Activated CD4-positive, CD25-positive, alpha-beta regulatory T cell treated with anti-CD3 and anti-CD28 coated beads, Interleukin-2, amount 50 U/mL, for 72 hours (primary cell): Measurements from ENCODE around the gene HECTD4.
"Not testable (repeated sequence)": the region's sequence is repeated elsewhere in the genome, so short reads cannot be mapped to it uniquely, and the experiment has no call there.

Experiments
- DNase-seq: peaks from one replicate; pipeline ENCODE4 v3.0.0; 2021

HECTD4 gene

DNA sequence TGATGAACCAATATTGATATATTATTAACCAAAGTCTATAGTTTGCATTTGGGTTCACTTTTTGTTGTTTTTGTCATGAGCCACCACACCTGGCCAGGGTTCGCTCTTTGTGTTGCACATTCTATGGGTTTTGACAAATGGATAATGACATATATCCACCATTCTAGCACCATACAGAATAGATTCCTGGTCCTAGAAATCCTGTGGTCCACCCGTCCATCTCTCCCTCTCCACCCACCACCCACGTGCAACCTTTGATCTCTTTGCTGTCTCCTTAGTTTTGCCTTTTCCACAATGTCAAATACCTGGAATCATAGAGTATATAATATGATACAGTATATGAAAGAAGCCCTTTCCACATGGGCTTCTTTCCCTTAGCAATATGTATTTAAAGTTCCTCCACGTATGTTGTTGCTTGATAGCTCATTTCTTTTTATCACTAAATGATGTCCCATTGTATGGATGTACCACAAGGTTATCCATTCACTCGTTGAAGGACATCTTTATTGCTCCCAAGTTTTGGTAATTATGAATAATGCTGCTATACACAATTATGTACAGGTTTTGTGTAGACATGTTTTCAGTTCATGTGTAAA is 19.8 kb upstream of the HECTD4 start:
- no peak for DNase-seq

DNA sequence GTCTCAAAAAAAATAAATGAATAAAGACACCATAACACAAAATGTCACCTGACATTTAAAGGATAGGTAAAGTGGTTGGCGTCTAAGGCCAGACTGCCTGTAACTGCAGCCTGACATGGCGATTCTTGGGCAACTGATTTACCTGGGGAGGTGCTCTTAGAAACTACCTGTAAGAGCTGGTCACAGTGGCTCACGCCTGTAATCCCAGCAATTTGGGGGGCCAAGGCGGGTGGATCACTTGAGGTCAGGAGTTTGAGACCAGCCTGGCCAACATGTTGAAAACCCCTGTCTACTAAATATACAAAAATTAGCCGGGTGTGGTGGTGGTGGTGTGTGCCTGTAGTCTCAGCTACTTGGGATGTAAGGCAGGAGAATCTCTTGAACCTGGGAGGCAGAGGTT is 18.8 kb upstream of the HECTD4 start:
- DNase-seq: no peak

DNA sequence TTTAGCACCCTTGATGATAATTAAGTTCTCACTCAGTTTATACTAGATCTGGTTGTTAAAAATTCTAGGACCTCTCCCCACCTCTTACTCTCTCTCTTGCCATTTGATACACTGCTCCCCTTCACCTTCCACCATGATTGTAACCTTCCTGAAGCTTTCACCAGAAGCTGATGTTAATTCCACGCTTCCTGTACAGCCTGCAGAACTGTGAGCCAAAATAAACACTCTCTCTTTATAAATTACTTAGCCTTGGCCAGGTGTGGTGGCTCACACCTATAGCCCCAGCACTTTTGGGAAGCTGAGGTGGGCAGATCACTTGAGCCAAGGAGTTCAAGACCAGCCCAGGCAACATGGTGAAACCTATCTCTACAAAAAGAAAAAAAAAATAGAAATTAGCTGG is 11.1 kb upstream of the HECTD4 start:
- no peak for DNase-seq

DNA sequence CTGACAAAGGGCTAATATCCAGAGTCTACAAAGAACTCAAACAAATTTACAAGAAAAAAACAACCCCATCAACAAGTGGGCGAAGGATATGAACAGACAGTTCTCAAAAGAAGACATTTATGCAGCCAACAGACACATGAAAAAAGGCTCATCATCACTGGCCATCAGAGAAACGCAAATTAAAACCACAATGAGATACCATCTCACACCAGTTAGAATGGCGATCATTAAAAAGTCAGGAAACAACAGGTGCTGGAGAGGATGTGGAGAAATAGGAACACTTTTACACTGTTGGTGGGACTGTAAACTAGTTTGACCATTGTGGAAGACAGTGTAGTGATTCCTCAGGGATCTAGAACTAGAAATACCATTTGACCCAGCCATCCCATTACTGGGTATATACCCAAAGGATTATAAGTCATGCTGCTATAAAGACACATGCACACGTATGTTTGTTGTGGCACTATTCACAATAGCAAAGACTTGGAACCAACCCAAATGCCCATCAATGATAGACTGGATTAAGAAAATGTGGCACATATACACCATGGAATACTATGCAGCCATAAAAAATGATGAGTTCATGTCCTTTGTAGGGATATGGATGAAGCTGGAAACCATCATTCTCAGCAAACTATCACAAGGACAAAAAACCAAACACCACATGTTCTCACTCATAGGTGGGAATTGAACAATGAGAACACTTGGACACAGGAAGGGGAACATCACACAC is 7.9 kb upstream of the HECTD4 start:
- not testable (repeated sequence) for DNase-seq

DNA sequence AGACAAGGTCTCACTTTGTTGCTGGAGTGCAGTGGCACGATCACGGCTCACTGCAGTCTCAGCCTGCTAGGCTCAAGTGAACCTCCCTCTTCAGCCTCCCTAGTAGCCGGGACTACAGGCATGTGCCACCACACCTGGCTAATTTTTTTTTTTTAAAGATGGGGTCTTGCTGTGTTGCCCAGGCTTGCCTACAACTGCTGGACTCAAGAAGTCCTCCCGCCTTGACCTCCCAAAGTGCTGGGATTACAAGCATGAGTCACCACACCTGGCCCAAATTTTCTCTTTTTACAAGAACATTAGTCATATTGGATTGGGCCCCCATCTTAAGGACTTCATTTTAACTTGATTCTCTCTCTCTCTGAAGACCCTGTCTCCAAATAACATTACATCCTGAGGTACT is 7.0 kb upstream of the HECTD4 start:
- DNase-seq: no peak

DNA sequence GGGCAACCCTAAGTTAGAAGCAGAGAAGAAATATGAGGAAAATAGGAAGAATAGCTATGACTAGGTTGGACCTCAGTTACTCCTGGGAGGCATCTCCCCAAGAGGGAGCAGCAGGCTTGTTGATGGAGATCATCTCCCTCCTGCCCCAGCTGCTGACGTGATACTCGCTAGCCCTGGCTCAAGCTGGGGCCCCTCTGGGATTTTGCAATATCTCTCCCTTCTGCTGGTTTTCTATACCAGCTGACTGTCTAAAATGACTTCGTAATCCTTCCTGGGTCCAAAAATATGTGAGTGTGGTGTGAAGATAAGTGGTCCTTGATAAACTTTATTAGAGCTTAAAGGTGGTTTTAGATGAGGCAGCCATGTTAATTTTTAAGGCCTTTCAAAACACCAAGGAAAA is 4.5 kb upstream of the HECTD4 start:
- no peak for DNase-seq

DNA sequence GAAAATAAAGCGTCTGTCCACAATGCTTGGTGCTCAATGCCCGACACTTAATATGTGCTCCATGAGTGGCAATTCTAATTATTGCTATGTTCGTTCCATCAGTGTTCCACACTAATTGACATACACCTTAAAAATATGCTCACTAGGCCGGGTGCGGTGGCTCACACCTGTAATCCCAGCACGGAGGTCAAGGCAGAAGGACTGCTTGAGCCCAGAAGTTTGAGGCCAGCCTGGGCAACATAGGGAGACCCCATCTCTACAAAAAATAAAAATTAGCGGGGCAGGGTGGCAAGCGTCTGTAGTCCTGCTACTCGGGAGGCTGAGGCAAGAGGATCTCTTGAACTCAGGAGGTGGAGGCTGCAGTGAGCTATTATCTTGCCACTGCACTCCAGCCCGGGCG is 635 bp upstream of the HECTD4 start:
- DNase-seq: no peak

DNA sequence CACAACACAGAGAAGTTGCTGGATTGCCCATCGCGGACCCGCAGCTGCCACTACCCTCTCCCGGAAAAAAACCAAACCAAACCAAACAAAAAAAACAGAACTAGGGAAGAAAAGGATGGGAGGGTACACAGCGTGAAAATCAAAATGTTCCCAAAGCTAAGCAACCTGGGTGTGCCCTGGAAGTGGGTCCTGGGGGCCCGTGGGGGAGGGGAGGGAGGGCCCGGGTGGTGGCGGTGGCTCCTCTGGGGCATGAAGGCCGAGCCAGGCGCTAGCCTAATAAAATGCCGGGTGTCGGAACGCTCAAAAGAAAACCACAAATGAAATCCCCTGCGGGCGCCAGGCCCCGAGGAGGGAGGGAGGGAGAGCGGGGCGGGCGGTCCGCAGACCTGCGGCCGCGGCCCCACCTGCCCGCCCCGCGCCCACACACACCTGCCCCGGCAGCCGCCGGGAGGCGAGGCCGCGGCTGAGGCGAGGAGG is 787 bp downstream of the HECTD4 start:
- peak; percentile 59 for DNase-seq

DNA sequence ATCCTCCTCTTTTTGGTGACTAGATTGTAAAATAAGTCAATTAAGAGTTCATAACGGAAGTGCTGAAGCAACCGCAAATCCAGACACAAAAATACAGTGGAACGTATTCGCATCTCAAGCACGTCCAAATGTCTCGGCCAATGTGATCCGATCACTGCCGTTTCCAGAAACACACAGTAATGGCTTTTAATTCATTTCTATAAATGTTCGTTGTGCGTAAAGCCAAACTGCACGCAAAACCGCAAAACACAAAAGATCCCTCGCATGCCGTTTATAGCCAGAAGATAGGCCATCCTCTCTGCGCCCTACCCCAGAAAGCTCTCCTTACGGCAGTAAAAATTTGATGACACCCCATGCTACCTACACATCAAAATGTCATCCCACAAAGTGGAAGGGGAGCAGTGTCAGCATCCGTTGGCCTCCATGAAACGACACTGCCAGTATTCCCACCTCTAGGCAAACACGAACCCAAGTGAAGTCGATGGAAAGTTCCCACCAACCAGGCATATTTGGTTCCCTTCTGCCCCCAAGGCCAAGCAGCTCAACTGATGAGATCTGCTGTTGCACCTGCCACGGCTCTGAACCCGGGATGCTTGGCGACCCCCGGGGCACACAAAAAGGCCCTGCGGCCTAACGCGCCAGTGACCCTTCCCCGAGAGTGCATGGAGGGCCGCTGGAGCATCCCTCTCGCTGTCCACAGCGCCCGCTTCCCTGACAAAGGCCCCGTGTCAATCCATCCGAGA is 1.4 kb downstream of the HECTD4 start:
- DNase-seq: no peak

DNA sequence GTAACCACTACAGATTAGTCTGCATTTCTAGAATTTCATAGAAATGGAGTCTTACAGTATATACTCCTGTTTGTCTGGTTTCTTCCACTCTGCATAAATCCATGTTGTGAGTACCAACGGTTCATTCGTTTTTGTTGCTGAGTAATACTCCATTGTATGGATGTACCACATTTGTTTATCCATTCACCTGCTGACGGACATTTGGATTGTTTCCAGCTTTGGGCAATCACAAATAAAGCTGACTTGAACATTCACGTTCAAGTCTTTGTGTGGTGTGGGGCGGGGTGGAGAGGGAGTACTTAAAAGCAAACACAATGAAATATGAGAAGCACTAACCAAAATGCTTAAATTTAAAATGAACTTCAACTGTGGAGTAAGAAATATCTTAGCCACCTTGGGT is 7.1 kb downstream of the HECTD4 start:
- DNase-seq: no peak

DNA sequence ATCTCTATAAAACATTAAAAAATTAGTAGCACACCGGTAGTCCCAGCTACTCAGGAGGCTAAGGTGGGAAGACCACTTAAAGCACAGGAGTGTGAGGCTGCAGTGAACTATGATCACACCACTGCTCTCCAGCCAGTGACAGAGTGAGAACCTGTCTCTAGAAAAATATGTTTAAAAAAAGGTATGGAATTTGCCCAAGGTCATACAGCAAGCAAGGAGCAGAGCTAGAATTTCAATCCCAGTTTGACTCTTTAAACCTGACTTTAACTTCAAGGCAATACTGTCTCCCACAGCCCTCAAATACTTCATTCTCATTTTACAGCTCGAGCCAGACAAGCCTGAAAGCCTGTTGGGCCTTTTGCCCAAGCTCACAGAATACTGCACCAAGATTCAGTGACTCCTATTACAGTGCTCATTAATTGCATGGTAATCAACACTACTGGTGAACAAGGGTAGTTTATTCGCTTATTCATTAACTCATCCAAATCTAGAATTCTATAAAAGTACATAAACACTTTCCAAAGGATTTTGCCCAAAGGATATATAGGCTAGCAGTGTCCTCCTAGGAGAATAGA is 8.0 kb downstream of the HECTD4 start:
- DNase-seq: no peak

DNA sequence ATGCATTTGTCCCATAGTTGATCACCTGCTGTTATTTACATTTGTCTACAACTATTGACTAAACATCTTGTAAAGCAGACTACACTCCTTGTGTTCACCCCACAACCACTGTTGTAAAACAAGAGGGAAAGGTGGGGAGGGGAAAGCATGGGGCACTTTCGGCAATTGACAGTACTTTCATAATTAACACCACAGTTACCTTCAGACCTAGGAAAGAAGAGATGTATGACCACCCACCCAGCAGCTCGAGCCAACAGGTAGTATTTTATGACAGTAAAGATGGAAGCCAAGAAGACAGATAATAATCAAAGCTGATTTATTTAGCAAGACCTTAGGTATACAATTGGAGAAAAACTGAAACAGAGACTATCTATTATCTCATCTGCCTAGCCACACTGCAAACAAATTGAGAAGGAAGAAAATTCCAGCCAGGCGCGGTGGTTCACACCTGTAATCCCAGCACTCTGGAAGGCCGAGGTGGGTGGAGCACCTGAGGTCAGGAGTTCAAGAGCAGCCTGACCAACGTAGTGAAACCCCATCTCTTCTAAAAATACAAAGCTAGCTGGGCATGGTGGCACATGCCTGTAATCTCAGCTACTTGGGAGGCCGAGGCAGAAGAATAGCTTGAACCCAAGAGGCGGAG is 11.2 kb downstream of the HECTD4 start:
- DNase-seq: no peak

DNA sequence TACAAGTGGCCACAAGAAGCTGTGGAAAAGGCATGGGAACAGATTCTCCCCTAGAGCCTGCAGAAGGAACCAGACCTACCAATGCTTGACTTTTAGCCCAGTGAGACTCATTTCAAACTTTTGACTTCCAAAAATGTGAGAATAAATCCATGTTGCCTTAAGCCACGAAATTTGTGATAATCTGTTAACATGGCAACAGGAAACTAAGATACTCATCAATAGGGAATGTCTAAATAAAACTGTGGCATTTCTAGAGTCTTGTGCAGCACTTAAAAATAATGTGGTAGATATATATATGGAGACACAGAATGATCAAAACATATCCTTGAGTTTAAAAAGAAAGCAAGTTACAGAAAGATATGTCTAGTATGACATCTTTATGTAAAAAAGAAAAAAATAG is 12.0 kb downstream of the HECTD4 start:
- no peak for DNase-seq

DNA sequence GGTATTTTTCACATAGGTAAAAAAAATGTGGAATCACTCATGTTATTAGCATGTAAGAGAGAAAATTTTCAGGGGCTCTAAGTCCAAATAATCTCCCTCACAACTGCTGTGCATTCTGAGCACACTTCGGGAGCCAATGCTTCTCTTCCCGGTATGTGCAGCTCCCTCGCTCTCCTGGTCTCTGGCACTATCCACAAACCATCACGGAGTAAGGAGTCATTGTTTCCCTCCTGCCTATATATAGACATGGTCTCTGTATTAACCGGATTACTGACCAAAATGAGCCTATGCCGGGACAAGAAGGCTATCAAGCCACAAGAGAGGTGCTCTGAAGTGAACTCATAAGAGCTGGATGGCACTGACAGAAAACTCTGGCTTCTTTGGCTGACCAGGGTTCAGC is 13.4 kb downstream of the HECTD4 start:
- DNase-seq: no peak

DNA sequence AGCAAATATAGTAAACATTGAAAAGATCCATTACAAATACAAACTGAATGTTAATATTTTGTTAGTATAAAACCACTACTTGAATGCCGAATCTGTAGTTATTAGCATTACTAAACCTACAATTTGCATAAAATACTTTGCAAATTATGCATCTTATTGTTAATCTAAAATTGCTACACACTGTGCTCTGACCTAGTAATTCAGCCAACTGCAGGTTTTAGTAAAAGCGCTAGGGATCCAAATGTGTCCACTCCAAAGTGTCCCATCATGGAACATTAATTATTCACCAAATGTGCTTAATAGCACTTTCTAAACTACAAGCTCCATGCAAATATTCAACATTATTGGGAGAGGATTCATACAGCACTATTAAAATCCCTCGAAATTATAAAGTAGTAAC is 14.3 kb downstream of the HECTD4 start:
- no peak for DNase-seq

DNA sequence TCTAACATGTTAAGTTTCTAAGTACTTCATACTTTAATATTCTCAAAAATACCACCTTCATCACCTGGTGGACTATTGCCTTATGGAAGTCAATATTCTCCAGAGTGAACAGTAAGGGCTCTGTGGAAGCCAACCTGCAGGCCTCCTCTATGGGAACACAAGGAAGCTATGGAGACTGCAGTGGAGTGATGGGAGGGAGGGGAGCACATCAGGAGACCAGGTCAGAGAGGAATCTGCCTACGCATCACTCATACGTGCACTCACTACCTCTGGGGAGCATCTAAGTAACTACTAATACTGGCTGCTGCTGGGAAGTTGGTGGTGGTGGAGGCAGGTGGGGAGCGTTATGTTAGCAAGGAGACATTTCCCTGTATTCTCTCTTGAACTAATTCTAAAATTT is 19.9 kb downstream of the HECTD4 start:
- no peak for DNase-seq

DNA sequence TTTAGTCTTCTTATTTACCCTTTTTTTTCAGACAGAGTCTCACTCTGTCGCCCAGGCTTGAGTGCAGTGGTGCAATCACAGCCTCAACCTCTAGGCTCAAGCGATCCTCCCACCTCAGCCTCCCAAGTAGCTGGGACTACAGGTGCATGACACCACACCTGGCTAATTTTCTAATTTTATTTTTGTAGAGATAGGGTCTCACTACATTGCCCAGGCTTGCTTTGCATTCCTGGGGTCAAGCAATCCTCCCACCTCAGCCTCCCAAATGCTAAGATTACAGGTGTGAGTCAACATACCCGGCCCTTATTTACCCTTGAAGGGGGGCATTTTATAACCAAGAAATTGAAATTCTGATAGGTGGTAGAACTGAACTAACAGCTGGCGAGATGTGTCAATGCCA is 21.0 kb downstream of the HECTD4 start:
- no peak for DNase-seq

DNA sequence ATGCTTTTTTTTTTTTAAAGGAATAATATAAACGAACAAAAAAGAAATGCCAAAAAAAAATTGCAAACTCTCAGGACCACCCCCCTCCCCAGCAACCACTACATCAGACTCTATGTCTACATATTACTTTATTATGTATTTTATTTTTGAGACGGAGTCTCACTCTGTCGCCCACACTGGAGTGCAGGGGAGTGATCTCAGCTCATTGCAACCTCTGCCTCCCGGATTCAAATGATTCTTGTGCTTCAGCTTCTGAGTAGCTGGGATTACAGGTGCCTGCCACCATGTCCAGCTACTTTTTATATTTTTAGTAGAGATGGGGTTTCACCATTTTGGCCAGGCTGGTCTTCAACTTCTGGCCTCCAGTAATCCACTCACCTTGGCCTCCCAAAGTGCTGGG is 22.9 kb downstream of the HECTD4 start:
- no peak for DNase-seq

DNA sequence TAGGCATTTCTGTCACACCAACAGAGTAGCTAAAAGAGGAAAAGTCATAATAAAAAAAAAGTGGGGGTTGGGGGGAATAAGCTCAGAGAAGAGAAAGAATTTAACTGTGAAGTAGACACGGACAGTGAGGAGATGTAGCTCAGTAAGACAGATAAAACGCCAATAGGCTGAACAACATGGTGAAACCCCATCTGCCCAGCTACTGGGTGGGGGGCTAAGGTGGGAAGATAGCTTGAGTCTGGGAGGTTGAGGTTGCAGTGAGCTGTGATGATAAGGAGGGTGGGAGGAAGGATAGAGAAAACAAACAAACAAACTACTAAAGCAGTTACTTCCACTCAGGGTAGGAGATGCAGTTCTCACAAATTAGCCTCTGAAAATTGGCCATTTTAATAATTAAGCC is 25.0 kb downstream of the HECTD4 start:
- DNase-seq: no peak

DNA sequence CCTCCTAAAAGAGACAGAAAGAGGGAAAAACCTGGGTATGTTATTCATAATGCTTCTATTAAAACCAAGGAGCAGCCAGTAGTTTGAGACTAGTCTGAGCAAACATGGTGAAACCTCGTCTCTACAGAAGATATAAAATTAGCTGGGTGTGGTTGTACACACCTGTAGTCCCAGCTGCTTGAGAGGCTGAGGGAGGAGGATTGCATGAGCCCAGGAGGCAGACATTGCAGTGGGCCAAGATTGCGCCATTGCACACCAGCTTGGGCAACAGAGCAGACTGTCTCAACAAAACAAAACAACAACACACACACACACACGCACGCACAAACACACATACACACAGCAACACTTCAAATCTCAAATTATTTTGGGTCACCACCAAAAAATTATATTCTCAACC is 27.8 kb downstream of the HECTD4 start:
- no peak for DNase-seq

DNA sequence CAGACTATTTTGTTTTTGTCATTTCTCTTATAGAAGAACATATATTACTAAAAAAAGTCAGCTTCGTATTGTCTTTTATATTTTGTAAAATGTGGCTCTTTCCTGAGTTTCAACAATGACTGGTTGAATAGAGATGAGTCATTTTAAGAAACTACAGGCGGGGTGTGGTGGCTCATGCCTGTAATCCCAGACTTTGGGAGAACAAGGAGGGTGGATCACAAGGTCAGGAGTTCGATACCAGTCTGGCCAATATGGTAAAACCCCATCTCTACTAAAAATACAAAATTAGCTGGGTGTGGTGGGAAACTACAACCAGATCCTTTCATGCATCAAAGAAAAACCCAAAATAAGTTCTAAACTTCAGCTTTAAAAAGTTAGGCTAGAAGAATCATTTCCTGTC is 28.8 kb downstream of the HECTD4 start:
- no peak for DNase-seq

DNA sequence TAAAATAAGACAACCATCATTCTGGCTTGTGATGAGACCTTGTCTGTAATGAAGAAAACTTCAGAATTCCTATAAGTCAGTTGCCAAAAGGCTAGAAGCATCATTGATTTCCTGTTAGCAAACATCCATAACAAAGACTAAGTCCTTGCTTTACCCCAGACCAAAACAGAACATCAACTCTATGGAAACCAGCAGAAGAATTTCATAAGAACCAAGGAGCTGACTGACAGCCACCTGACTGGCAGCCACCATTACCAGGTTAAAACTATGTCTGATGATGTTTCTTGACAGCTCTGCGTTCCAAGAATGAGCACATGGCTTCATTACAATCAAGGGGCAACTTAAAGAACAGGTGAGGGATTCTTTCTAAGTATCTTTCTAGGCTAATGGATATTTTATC is 29.3 kb downstream of the HECTD4 start:
- DNase-seq: no peak
